Esophagus squamous epithelium (tissue), 5 donors: ENCODE data around the gene KRTAP11-1. TPM values are rescaled to one million over a fixed set of nuclear protein-coding genes. Genes with fewer than 3 reads are reported as not detected.

Experiments
- DNase-seq: peaks from one replicate; lab custom pipeline; 2025; lab: John Stamatoyannopoulos, UW
- H3K27ac ChIP-seq, 4 donors: fragments of 200-600 bp; sonication (generic); one replicate each; pipeline ENCODE4 v1.5.1; 2016 to 2019; ENCODE audit warnings: mild to moderate bottlenecking in 1 of 4
- H3K27me3 ChIP-seq, 4 donors: fragments of 200-600 bp; sonication (generic); 1 replicate in 3 of 4; 2 replicates in 1 of 4; pipeline versions ENCODE4 v1.5.1 to v1.6.0; 2017 to 2021; ENCODE audit warnings: antibody characterized with exemption in 1 of 4
- H3K36me3 ChIP-seq, 3 donors: fragments of 200-600 bp; sonication (generic); one replicate each; pipeline ENCODE4 v1.5.1; 2016 to 2019
- H3K4me1 ChIP-seq, 3 donors: fragments of 200-600 bp; sonication (generic); one replicate each; pipeline ENCODE4 v1.5.1; 2017 to 2019
- H3K4me3 ChIP-seq, 4 donors: fragments of 200-600 bp; sonication (generic); 1 replicate in 3 of 4; 2 replicates in 1 of 4; pipeline ENCODE4 v1.5.1; 2016 to 2019; ENCODE audit warnings: mild to moderate bottlenecking in 2 of 4, moderate library complexity in 1 of 4
- H3K9me3 ChIP-seq, 3 donors: fragments of 200-600 bp; sonication (generic); one replicate each; pipeline ENCODE4 v1.5.1; 2016 to 2019
- POLR2A ChIP-seq, 4 donors: fragments of 450-650 bp; IDR thresholded peaks; one replicate each; pipeline ENCODE4 v1.6.1; 2017; ENCODE audit warnings: antibody characterized with exemption in 4 of 4, mild to moderate bottlenecking in 4 of 4, moderate library complexity in 3 of 4
- WGBS, 2 donors: methylation state at CpG; one replicate each; pipeline ENCODE4 v1.1.5; 2018; 5-methylcytosine and 5-hydroxymethylcytosine counted together
- intact Hi-C: fragments of 100-400 bp; cut with DNase I; formaldehyde crosslinking; loops from one replicate; pipeline ENCODE4 v1.15.0; 2022
- total RNA-seq, 4 donors: library from RNA; depleted of rRNA; stranded (reverse); fragments of >200 nt; gene quantifications; one replicate each; pipeline ENCODE4 v1.1.0, GENCODE V29; 2016
- TF ChIP-seq, protein P1 (sequence below), 6 experiments: fragments of 450-650 bp in 4 of 6; fragments of 200-600 bp in 2 of 6; sonication (generic) in 2 of 6; IDR thresholded peaks; one replicate each; pipeline ENCODE4 v1.5.1; 2016 to 2019; ENCODE audit warnings: antibody characterized with exemption in 6 of 6, mild to moderate bottlenecking in 4 of 6, moderate library complexity in 4 of 6
- donor health status: DM: yes; HTN: yes; CAD: no.

KRTAP11-1 gene
- total RNA-seq, 4 donors from 2014 or later, result not detected

DNA sequence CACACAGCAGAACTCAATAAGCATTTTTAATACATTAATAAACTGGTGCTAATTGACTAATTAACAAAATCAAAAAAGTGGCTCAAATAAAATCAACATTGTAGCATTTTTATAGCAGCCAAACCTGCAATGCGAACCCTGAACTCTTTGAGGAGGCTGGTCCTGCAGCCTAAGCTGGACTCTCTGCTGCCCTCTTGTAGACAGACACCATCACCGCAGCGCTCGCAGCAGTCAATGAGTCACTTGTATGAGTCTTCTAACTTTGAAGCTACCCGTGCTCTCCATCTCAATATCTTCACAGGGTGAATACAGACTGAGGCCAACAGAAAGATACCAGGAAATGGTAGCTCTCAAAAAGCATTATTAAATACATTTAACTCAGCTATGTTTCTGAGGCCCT lies 42.1 kb downstream of the KRTAP11-1 start:
- no peaks in the 10 kb centered on the region for H3K4me1 ChIP-seq
- intact Hi-C loops, result no loop called here
- H3K9me3 ChIP-seq, result no peaks in the 10 kb centered on the region
- no peak overlapping the region for H3K4me3 ChIP-seq
- no peaks in the 10 kb centered on the region for H3K27me3 ChIP-seq
- H3K36me3 ChIP-seq, result no peaks in the 10 kb centered on the region
- 32 to 35% methylated on average over 5 of the region's 5 CpGs for WGBS, 2 donors
- no peak for DNase-seq
- TF ChIP-seq POLR2A (IDR thresholded peaks at IDR 0.05), result no peak
- TF ChIP-seq, protein P1, sequence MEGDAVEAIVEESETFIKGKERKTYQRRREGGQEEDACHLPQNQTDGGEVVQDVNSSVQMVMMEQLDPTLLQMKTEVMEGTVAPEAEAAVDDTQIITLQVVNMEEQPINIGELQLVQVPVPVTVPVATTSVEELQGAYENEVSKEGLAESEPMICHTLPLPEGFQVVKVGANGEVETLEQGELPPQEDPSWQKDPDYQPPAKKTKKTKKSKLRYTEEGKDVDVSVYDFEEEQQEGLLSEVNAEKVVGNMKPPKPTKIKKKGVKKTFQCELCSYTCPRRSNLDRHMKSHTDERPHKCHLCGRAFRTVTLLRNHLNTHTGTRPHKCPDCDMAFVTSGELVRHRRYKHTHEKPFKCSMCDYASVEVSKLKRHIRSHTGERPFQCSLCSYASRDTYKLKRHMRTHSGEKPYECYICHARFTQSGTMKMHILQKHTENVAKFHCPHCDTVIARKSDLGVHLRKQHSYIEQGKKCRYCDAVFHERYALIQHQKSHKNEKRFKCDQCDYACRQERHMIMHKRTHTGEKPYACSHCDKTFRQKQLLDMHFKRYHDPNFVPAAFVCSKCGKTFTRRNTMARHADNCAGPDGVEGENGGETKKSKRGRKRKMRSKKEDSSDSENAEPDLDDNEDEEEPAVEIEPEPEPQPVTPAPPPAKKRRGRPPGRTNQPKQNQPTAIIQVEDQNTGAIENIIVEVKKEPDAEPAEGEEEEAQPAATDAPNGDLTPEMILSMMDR (IDR thresholded peaks at IDR 0.05), result peak in 1 of 6 experiments; percentile 23
- no peak overlapping the region for H3K27ac ChIP-seq

DNA sequence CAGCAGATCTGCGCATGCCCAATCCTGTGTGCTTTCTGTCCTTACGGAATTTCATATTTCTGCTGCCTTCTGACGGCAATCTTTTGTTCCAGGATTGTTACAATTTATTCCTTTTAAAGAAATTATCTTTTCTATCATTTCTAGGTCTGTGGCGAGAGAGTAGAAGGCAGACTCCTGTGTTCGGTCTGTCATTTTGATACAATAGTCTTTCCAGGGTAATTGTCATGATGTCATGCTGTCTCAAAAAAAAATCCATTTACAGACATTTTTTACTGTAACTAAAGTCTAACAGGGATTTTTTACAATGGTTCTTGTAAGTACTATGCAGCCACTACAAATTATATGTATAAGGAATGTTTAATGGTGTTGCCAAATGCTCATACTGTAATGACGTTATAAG lies 42.8 kb downstream of the KRTAP11-1 start:
- TF ChIP-seq, protein P1 (IDR thresholded peaks at IDR 0.05), result no peak
- TF ChIP-seq POLR2A (IDR thresholded peaks at IDR 0.05), result no peak
- Histone ChIP-seq H3K4me1 (no peaks in the 10 kb centered on the region), H3K9me3 (no peaks in the 10 kb centered on the region), H3K36me3 (no peaks in the 10 kb centered on the region), H3K27ac (no peak overlapping the region), H3K27me3 (no peaks in the 10 kb centered on the region), H3K4me3 (no peak overlapping the region)
- DNase-seq, result no peak
- intact Hi-C loops, result no loop called here
- 67 to 71% methylated on average over 6 of the region's 6 CpGs for WGBS, 2 donors

DNA sequence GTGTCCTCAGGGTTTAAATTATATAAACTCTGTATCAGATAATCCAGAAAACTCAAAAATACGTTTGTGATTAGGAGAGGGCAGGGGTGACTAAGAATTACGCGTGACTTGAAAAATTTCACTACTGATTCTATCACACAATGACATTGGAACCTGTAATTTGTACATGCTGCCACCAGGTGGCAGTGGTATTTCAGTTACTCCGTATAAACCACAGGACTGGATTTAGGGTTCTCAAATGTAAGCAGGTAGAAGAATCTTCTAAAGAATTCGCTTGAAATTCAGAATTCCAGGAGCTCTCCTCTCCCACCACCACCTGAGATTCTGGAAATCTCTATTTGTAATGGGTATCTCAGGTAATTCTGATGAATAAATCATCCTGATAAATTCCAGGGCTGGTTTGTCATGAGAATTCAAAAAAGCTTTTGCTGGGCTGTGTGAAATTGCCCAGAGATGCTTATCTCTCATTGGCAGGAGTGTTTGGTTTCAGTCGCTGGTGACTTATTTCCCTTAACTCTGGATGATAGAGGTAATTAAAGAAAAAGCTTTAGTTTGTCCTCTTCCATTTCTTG lies 50.1 kb downstream of the KRTAP11-1 start:
- 42 to 45% methylated on average over 6 of the region's 6 CpGs for WGBS, 2 donors
- no peak for TF ChIP-seq POLR2A (IDR thresholded peaks at IDR 0.05)
- TF ChIP-seq, protein P1 (IDR thresholded peaks at IDR 0.05), result peak in 4 of 6 experiments; percentile 24 to 58 (median 30)

More for the DNA sequence above, 50.1 kb downstream of the KRTAP11-1 start:
- Histone ChIP-seq H3K27me3 (no peaks in the 10 kb centered on the region), H3K4me3 (no peak overlapping the region), H3K4me1 (no peaks in the 10 kb centered on the region), H3K27ac (no peak overlapping the region), H3K9me3 (peaks cover 0 to 5% (median 0%) of the 10 kb centered on the region in 3 donors), H3K36me3 (no peaks in the 10 kb centered on the region)
- intact Hi-C loops, result no loop called here
- no peak for DNase-seq

Other genes starting within 250 kb of the KRTAP11-1 start
- not detected for gene KRTAP20-2, start 246.4 kb downstream of the KRTAP11-1 start, total RNA-seq
- not detected for gene KRTAP20-3, start 238.7 kb downstream of the KRTAP11-1 start, total RNA-seq
- not detected for gene KRTAP21-3, start 162.8 kb downstream of the KRTAP11-1 start, total RNA-seq
- gene KRTAP21-2, start 134.3 kb downstream of the KRTAP11-1 start, total RNA-seq, result not detected
- gene KRTAP21-1, start 126.2 kb downstream of the KRTAP11-1 start, total RNA-seq, result not detected
- gene KRTAP8-1, start 68.3 kb downstream of the KRTAP11-1 start, total RNA-seq, result not detected
- gene KRTAP7-1, start 51.8 kb downstream of the KRTAP11-1 start, total RNA-seq, result not detected
- gene KRTAP19-8, start 156.9 kb upstream of the KRTAP11-1 start, total RNA-seq, result not detected